GM12892 (cell line): ENCODE data around the gene B3GALNT2.
A peak's percentile ranks its signal among the peaks of the same experiment; 100 is the strongest.

Source experiments
- DNase-seq: peaks from one replicate; pipeline ENCODE4 v3.0.0; 2011; ENCODE audit not compliant: insufficient read length
- FAIRE-seq: peaks from 2 replicates; lab custom pipeline; 2011; peaks lifted over from hg19 to GRCh38; lab: Jason Lieb, UNC
- POLR2A ChIP-seq: IDR thresholded peaks from 2 replicates; pipeline ENCODE4 v1.6.1; 2011; ENCODE audit warnings: low read depth, low read length, control low read depth
- POLR2AphosphoS5 ChIP-seq: IDR thresholded peaks from 2 replicates; pipeline ENCODE4 v1.6.1; 2011; ENCODE audit warnings: low read depth, low read length, control low read depth
- TAF1 ChIP-seq: IDR thresholded peaks from 2 replicates; pipeline ENCODE4 v1.6.1; 2011; ENCODE audit warnings: low read depth, mild to moderate bottlenecking, control low read depth, low read length, borderline replicate concordance

B3GALNT2 gene

DNA sequence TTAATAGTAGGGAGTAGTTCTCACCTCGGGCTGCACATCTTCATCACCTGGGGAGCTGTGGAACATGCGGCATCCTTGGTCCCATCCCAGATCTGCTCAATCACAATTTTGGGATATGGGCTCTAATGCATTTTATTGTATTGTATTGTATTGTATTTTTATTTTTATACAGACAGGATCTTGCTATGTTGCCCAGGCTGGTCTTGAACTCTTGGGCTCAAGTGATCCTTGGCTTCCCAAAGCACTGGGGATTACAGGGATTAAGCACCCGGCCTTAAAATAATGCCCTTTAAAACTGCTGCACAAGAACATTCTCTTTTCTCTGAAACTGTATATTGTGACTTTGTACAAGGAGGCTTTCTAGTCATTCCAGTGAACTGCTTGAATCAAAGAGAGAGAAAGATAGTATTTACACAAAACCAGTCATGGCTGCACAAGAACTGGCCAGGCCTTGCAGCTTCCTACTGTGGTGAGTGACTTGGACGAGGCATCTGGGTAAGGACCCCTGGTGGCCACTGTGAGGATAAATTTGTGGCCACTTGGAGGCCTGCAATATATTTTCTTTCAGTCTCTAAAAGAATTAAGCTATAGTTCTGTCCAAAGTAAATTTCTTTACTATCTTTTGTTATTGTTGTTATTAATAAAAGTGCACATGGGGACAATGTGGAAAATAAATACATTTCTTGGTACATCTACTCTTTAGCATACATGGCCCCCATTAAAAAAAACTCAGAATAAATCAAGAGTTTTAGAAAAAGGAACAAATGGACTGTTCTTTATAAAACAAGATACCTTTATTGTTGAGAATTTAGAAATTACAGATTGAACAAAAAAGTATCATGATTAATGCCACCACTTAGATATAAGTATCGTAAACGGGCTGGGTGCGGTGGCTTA is 89.0 kb downstream of the B3GALNT2 start:
- peak; percentile 41 for DNase-seq
- peak; percentile 46 for FAIRE-seq
- TF ChIP-seq TAF1 (no peak), POLR2A (no peak), POLR2AphosphoS5 (no peak)

DNA sequence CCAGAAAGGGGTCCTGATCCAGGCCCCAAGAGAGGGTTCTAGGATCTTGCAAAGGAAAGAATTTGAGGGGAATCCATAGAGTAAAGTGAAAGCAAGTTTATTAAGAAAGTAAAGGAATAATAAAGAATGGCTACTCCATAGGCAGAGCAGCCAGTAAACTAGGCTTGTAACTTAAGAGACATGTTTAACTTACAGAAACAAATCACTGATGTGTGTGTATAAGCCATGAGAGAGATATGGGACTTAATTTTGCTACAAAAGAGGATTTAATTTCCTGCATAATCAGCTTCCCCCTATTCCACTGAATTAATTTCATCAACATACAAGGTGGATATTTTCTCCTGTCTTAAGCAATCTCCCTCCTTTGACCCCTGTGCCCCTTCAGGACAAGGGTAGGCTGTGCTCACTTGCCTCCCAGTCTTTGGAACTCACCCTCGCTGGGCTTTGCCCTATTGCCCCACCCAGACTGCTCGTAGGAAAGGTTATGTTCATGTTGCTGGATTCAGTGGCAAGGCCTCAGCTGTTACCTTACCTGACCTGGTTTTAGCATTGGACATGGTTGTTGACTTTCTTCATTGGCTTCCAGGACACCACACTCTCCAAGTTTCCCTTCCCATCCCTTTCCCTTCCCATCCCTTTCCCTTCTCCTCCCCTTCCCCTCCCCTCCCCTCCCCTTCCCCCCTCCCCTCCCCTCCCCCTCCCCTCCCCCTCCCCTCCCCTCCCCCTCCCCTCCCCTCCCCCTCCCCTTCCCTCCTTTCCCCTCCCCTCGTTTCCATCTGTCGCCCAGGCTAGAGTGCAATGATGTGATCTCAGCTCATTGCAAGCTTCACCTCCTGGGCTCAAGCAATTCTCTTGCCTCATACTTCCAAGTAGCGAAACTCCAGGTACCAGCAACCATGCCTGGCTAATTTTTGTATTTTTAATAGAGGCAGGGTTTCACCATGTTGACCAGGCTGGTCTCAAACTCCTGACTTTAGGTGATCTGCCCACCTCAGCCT is 92.5 kb downstream of the B3GALNT2 start:
- no peak for TF ChIP-seq POLR2A
- TF ChIP-seq TAF1, result no peak
- no peak for TF ChIP-seq POLR2AphosphoS5
- no peak for FAIRE-seq
- no peak for DNase-seq

DNA sequence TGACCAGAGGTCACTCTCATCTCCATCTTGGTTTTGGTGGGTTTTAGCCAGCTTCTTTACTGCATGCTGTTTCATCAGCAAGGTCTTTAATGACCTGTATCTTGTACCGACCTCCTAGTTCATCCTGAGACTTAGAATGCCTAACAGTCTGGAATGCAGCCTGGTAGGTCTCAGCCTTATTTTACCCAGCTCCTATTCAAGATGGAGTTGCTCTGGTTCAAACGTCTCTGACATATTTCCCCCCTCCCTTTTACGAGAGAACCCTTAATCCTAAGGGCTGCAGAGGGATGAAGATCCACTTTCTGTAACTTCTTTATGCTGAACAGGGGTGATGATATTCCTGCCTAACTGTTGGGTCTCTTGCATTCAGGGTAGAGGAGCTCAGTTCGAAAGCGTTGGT is 93.8 kb downstream of the B3GALNT2 start:
- no peak for DNase-seq
- TF ChIP-seq POLR2A, result no peak
- TF ChIP-seq TAF1, result no peak
- TF ChIP-seq POLR2AphosphoS5, result no peak
- no peak for FAIRE-seq

DNA sequence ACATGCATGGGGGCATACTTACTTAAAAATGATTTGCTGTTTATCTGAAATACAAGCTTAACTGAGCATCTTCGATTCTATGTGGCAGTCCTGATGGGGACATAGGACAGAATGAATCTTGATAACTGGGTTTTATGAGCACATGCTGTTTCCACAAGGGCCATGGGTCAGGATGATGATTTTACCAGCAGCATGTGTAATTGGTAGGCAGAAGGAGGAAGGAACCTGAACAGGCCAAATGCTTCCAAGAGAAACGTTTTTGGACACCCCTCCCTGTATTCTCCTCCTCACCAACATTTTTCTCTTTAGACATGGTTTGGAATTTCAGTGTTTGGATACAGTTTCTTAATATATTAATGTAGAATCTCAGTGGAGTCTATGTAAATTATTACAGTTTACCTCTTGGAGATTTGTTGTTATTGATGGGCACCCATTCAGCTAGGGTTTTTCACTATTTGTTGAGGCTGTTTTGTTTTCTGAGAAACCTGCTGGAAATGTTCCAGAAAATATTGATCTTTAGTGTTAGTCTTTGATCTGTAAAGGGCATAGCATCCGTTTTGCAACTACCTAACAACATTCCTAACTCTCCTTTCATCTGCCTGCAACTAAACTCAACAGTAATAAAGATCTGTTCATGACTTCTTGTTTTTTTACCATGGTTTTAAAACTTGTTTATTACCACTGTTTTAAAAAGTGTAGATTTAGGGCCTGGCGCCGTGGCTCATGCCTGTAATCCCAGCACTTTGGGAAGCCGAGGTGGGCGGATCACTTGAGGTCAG is 95.0 kb downstream of the B3GALNT2 start:
- TF ChIP-seq POLR2AphosphoS5 (no peak), TAF1 (no peak), POLR2A (no peak)
- DNase-seq (no peak), FAIRE-seq (no peak)

DNA sequence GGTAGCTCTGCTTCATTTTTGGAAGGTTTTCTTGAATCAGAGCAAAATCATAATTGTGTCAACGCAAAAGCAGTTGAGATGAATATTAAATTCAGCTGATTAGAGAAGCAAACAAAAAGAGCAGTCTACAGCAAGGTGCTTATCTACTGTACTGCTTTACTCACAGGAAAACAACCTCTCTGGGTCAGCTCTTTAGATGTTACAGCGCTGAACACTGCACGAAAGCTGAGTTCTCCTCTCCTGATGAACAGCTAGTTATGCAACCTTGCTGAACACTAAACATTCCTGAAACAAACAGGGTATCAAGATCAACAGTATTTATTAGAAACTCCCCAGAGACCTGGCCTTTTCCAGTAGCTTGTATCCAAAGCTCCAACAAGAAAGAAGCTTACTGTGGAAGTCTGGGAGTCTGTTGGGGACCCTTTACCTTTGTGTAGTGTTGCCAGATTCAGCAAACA is 95.7 kb downstream of the B3GALNT2 start:
- FAIRE-seq, result no peak
- TF ChIP-seq POLR2A (no peak), POLR2AphosphoS5 (no peak), TAF1 (no peak)
- no peak for DNase-seq

DNA sequence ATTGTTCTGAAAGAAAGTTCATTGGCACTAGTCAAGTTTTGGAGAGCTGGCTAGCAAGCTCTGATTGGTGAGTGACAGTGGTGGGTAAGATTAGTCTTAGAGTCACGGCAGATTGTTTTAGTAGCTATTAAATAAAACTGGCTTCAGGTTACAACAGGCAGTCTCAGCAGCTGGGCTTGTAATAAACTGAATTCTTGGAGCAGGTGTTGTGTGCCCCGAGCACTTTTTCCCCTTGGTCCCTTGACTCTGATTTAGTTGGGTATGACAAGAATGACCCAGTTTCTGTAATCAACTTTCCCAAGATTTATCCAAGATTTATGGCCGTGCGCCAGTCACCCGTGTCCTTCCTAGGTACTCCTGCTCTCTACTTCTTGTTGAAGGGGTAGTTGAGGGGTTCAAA is 96.8 kb downstream of the B3GALNT2 start:
- FAIRE-seq, result no peak
- TF ChIP-seq POLR2AphosphoS5 (no peak), TAF1 (no peak), POLR2A (no peak)
- no peak for DNase-seq

DNA sequence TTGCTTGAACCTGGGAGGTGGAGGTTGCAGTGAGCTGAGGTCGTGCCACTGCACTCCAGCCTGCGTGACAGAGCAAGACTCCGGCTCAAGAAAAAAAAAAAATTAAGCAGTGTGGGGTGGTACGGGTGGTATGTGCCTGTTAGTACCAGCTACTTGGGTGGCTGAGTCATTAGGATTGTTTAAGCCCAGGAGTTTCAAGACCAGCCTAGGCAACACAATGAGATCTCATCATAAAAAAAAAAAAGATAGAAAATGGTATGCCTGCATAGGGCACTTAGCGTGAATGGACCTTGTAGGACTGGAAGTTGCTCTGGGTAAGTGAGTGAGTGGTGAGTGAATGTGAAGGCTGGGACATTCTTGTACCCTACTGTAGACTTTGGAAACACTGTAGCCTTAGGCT is 100.1 kb downstream of the B3GALNT2 start:
- no peak for FAIRE-seq

DNA sequence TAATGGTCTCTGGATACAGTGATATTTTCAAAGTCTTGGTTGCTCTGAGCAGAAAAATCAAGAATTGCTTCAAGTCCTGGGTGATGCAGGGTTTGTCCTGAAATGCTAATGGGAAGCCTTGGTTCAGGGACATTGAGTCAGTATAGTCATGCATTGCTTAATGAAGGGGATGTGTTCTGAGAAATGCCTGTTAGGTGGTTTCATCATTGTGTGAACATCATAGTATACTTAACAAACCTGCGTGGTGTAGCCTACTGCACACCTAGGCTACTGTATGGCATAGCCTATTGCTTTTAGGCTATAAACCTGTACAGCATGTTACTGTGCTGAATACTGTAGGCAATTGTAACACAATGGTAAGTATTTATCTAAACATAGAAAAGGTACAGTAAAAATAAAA is 100.7 kb downstream of the B3GALNT2 start:
- DNase-seq (no peak), FAIRE-seq (no peak)
- no peak for TF ChIP-seq POLR2AphosphoS5
- TF ChIP-seq TAF1, result no peak
- TF ChIP-seq POLR2A, result no peak

More for the DNA sequence above, 100.1 kb downstream of the B3GALNT2 start:
- DNase-seq, result no peak
- TF ChIP-seq POLR2A, result no peak
- no peak for TF ChIP-seq TAF1

DNA sequence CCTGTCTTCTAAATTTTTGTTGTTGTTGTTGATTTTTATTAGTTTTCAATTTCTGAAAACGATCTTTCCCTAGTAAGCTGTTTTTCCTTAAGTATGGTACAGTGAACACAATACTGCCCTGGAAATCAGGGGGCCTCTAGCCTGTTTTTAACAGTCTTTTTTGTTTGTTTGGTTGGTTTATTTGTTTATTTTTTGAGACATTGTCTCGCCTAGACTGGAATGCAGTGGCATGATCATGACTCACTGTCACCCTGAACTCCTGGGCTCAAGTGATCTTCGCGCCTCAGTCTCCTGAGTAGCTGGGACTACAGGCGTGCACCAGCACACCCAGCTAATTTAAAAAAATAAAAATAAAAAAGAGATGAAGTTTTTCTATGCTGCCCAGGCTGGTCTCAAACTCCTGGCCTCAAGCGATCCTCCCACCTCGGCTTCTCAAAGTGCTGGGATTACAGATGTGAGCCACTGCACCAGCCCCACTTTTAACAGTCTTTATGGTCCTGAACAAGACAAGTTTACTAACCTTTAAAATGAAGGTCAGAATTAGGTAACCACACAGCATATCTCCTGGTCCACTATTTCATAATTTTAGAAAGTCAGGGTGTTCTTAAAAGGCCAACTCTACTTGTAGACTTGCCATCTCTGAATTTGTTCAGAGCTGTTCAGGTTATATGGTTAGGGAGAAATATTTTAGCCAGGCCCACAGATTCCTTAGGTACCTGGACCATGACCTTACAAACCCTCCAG is 101.6 kb downstream of the B3GALNT2 start:
- FAIRE-seq (no peak), DNase-seq (no peak)
- TF ChIP-seq TAF1 (no peak), POLR2A (no peak), POLR2AphosphoS5 (no peak)

DNA sequence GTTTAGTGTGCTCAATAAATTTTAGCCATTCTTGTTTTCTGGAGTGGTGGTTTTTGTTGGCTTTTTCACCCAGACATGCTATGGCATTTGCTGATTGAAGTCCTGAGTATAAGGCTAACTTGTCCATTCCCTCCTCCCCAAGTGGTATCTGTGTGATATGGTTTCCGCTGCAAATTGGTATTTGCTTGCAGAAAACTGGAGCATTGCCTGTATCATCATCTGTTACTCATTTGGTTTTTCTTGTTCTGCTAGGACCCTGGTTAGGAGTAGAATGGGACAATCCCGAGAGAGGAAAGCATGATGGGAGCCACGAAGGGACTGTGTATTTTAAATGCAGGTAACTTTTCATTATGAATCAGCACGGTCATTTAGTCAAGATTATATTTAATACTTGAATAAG is 103.0 kb downstream of the B3GALNT2 start:
- no peak for TF ChIP-seq POLR2A
- no peak for TF ChIP-seq POLR2AphosphoS5
- TF ChIP-seq TAF1, result no peak
- DNase-seq (no peak), FAIRE-seq (no peak)
